Measurements from ENCODE around the gene OSBP2. TPM values are rescaled to one million over a fixed set of nuclear protein-coding genes. Genes with fewer than 3 reads are reported as not detected.

Gene OSBP2
- total and polyA plus RNA-seq, 2 of the 13 experiments (the other 11 are each of a cell fraction or from before 2014, with no cell fraction given): 5.0 to 7.7 TPM

DNA sequence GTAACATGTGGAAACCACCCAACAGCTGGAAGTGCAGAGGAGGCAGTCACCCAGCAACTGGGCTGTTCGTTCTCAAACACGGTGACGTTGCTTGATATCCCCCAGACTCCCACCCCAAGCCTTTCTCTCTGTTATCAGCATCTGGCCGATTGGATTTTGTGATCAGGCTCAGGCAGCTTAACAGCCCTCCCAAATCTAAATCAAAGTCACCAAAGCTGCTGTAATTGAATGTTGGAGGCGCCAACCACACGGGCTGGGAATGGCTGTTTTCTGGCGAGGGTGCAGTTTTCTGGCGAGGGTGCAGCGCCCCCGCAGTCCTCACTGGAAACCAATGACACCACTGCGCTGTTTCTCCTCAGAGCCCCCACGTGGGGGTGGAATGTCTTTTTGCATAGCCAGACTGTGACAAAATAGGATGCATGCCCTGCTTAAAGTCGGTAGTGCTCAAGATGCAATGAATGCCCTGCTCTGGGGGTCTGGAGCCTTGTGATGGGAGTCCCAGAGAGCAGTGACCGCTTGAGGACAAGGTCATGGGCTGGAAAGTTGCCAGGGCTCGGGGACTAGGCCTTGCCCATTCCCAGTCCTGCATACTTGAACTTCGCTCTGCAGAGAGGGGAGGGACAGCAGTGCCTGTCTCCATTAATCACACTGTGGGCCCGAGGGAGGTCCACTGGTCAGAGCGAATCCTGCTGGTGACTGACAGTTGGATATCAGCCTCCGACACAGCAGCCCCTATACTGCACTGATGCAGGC, 168.6 kb downstream of the OSBP2 start (continued):
- no peak for TF ChIP-seq ZNF530 (CRISPR knock-in tag; IDR thresholded peaks at IDR 0.05; ENCODE audit: low read depth)
- no peak for TF ChIP-seq TAF1 (CRISPR knock-in tag; IDR thresholded peaks at IDR 0.05)
- peak; percentile 30; the same call in 1 of the 2 replicates for TF ChIP-seq ZNF792 (CRISPR knock-in tag; IDR thresholded peaks at IDR 0.05)
- peak; percentile 57 for TF ChIP-seq ZNF687 (CRISPR knock-in tag; IDR thresholded peaks at IDR 0.05)
- peak; percentile 37; the same call in 1 of the 2 replicates for TF ChIP-seq ZNF816 (CRISPR knock-in tag; IDR thresholded peaks at IDR 0.05; ENCODE audit: borderline replicate concordance)
- TF ChIP-seq, protein P1, sequence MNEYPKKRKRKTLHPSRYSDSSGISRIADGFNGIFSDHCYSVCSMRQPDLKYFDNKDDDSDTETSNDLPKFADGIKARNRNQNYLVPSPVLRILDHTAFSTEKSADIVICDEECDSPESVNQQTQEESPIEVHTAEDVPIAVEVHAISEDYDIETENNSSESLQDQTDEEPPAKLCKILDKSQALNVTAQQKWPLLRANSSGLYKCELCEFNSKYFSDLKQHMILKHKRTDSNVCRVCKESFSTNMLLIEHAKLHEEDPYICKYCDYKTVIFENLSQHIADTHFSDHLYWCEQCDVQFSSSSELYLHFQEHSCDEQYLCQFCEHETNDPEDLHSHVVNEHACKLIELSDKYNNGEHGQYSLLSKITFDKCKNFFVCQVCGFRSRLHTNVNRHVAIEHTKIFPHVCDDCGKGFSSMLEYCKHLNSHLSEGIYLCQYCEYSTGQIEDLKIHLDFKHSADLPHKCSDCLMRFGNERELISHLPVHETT (CRISPR knock-in tag; conservative IDR thresholded peaks at IDR 0.05): no peak
- TF ChIP-seq MED1 (CRISPR knock-in tag; IDR thresholded peaks at IDR 0.05): peak; percentile 53; the same call in 1 of the 2 replicates
- no peak for TF ChIP-seq HDAC6 (IDR thresholded peaks at IDR 0.05; ENCODE audit: low read depth, low read length)
- no peak for TF ChIP-seq SMAD9 (CRISPR knock-in tag; IDR thresholded peaks at IDR 0.05)
- TF ChIP-seq SP4 (CRISPR knock-in tag; IDR thresholded peaks at IDR 0.05): peak; percentile 43; the same call in 1 of the 2 replicates
- TF ChIP-seq ZNF350 (CRISPR knock-in tag; IDR thresholded peaks at IDR 0.05; ENCODE audit: borderline replicate concordance, low read depth): no peak
- TF ChIP-seq ZSCAN30 (CRISPR knock-in tag; IDR thresholded peaks at IDR 0.05): no peak
- no peak for TF ChIP-seq ZNF326 (CRISPR knock-in tag; IDR thresholded peaks at IDR 0.05; ENCODE audit: borderline replicate concordance)
- TF ChIP-seq ZFP41 (CRISPR knock-in tag; IDR thresholded peaks at IDR 0.05; ENCODE audit: borderline replicate concordance): no peak
- TF ChIP-seq, protein P2, sequence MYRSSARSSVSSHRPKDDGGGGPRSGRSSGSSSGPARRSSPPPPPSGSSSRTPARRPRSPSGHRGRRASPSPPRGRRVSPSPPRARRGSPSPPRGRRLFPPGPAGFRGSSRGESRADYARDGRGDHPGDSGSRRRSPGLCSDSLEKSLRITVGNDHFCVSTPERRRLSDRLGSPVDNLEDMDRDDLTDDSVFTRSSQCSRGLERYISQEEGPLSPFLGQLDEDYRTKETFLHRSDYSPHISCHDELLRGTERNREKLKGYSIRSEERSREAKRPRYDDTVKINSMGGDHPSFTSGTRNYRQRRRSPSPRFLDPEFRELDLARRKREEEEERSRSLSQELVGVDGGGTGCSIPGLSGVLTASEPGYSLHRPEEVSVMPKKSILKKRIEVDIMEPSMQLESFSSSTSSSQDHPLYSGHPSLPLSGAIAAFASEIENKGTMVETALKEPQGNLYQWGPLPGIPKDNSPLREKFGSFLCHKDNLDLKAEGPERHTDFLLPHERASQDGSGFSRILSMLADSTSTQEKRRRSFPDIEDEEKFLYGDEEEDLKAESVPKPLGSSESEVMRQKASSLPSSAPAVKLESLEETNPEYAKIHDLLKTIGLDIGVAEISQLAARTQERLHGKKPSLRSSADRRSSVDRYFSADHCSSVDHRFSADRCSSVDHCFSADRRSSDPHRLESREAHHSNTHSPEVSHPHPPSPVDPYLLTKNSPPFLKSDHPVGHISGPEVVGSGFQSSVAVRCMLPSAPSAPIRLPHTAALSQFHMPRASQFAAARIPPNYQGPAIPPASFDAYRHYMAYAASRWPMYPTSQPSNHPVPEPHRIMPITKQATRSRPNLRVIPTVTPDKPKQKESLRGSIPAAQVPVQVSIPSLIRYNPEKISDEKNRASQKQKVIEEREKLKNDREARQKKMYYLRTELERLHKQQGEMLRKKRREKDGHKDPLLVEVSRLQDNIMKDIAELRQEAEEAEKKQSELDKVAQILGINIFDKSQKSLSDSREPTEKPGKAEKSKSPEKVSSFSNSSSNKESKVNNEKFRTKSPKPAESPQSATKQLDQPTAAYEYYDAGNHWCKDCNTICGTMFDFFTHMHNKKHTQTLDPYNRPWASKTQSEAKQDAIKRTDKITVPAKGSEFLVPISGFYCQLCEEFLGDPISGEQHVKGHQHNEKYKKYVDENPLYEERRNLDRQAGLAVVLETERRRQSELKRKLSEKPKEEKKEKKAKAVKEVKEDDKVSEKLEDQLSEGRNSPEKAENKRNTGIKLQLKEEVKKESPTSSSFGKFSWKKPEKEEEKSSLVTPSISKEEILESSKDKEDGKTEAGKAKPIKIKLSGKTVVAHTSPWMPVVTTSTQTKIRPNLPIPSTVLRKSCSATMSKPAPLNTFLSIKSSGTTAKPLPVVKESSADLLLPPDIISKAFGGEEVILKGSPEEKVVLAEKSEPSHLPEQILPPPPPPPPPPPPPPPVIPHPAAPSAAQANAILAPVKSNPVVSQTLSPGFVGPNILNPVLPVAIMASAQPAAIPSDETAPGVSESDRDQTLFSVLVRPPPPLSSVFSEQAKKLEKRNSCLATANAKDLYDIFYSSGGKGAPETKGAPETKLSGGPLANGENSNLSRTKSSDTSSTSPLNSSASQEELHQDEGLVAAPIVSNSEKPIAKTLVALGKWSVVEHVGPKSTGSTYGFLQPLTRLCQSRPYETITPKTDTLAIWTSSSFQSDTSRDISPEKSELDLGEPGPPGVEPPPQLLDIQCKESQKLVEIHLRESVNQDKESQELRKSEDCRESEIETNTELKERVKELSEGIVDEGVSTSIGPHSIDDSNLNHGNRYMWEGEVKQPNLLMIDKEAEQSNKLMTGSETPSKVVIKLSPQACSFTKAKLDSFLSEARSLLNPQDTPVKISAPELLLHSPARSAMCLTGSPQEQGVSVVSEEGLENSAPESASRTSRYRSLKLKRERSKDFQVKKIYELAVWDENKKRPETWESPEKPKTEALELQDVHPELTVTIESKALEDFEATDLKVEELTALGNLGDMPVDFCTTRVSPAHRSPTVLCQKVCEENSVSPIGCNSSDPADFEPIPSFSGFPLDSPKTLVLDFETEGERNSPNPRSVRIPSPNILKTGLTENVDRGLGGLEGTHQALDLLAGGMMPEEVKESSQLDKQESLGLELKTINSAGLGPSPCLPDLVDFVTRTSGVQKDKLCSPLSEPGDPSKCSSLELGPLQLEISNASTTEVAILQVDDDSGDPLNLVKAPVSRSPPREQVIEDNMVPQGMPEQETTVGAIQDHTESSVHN (CRISPR knock-in tag; IDR thresholded peaks at IDR 0.05): no peak
